Measurements from ENCODE around the gene CLDND1.

DNA sequence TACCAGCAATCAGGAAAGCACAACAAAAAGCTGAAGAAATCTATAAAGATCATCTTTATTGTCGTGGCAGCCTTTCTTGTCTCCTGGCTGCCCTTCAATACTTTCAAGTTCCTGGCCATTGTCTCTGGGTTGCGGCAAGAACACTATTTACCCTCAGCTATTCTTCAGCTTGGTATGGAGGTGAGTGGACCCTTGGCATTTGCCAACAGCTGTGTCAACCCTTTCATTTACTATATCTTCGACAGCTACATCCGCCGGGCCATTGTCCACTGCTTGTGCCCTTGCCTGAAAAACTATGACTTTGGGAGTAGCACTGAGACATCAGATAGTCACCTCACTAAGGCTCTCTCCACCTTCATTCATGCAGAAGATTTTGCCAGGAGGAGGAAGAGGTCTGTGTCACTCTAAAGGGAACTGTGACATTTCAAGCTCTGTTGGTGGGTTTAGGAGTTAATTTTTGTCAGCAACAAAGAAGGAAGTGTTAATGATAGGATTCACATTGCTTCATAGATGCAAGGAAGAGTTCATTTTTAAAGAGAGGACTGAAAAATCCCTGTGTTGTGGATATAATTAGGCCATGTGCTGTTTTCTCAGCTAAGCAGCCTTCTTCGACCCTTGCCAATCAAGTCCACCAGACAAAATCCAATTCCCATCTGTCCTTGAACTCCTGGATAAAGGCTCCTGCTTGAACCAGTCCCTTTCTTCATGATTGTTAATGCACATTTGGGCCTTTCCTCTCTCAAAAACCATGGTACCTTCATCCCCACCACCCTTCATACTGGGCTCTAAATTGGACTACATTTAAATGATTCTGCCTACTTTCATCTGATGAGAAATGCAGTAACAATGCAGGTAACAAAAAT is 10.2 kb upstream of the CLDND1 start:
- TF ChIP-seq, protein P1, sequence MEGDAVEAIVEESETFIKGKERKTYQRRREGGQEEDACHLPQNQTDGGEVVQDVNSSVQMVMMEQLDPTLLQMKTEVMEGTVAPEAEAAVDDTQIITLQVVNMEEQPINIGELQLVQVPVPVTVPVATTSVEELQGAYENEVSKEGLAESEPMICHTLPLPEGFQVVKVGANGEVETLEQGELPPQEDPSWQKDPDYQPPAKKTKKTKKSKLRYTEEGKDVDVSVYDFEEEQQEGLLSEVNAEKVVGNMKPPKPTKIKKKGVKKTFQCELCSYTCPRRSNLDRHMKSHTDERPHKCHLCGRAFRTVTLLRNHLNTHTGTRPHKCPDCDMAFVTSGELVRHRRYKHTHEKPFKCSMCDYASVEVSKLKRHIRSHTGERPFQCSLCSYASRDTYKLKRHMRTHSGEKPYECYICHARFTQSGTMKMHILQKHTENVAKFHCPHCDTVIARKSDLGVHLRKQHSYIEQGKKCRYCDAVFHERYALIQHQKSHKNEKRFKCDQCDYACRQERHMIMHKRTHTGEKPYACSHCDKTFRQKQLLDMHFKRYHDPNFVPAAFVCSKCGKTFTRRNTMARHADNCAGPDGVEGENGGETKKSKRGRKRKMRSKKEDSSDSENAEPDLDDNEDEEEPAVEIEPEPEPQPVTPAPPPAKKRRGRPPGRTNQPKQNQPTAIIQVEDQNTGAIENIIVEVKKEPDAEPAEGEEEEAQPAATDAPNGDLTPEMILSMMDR (IDR thresholded peaks at IDR 0.05) = no peak
- TF ChIP-seq POLR2AphosphoS5 (IDR thresholded peaks at IDR 0.05) = no peak
- no peak for TF ChIP-seq POLR2A (IDR thresholded peaks at IDR 0.05)

Data from sigmoid colon (tissue), 4 donors.